ENCODE results near the gene ZNF557. TPM values are rescaled to one million over a fixed set of nuclear protein-coding genes. Genes with fewer than 3 reads are reported as not detected.

ZNF557 gene
- total RNA-seq, 1 donor from 2014 or later, result 8.2 TPM

GRCh38 chr19:7126132-7126531 is 56.6 kb downstream of the ZNF557 start:
- Mint-ChIP-seq H3K27ac (ENCODE audit: unreplicated experiment) (no peak overlapping the region), H3K4me1 (ENCODE audit: low read depth) (no peaks in the 10 kb centered on the region), H3K36me3 (ENCODE audit: low read depth) (peaks cover 43% of the 10 kb centered on the region), H3K27me3 (ENCODE audit: low read depth) (no peaks in the 10 kb centered on the region), H3K4me3 (ENCODE audit: unreplicated experiment) (no peak overlapping the region), H3K9me3 (ENCODE audit: low read depth) (peaks cover 8% of the 10 kb centered on the region)
- DNase-seq (ENCODE audit: low spot score), result no peak
- TF ChIP-seq CTCF (IDR thresholded peaks at IDR 0.05), result no peak

DNA sequence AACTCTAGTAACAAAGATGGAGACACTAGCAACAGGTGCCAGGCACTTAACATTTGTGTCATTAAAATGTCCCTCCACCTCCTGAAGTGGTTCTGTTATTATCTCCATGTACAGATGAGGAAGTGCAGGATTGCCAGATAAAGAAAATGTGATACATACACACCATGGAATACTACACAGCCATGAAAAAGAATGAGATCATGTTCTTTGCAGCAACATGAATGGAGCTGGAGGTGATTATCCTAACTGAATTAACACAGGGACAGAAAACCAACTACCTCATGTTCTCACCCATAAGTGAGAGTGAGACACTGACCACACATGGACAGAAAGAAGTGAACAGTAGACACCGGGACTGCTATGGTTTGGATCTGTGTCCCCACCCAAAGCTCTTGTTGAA is 60.5 kb downstream of the ZNF557 start:
- DNase-seq (ENCODE audit: low spot score), result no peak
- H3K27me3 Mint-ChIP-seq (ENCODE audit: low read depth), result no peaks in the 10 kb centered on the region
- no peak overlapping the region for H3K4me3 Mint-ChIP-seq (ENCODE audit: unreplicated experiment)
- TF ChIP-seq CTCF (IDR thresholded peaks at IDR 0.05), result no peak
- H3K36me3 Mint-ChIP-seq (ENCODE audit: low read depth), result peaks cover 31% of the 10 kb centered on the region
- H3K9me3 Mint-ChIP-seq (ENCODE audit: low read depth), result peaks cover 6% of the 10 kb centered on the region
- no peak overlapping the region for H3K27ac Mint-ChIP-seq (ENCODE audit: unreplicated experiment)
- H3K4me1 Mint-ChIP-seq (ENCODE audit: low read depth), result peaks cover 4% of the 10 kb centered on the region

DNA sequence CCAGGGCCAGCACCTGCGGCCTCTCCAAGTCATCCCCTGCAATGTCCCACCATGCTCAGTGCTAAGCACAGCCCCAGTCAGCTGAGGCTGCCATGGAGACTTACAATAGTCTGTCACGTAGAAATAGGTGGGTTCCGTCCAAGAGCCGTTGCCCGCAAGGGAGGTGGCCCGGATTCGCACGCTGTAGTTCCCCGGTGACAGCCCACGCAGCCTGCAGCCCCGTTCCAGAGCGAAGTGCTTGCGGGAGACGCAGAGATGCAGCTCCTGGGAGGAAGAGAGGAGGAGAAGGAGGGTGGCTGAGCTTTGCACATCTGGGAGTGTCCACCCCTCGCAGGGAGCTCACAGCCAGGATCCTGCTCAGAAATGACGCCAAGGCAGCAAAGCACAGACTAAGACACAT is 62.6 kb downstream of the ZNF557 start:
- Mint-ChIP-seq H3K27me3 (ENCODE audit: low read depth) (no peaks in the 10 kb centered on the region), H3K27ac (ENCODE audit: unreplicated experiment) (no peak overlapping the region), H3K36me3 (ENCODE audit: low read depth) (peaks cover 14% of the 10 kb centered on the region), H3K9me3 (ENCODE audit: low read depth) (peaks cover 2% of the 10 kb centered on the region), H3K4me1 (ENCODE audit: low read depth) (peaks cover 4% of the 10 kb centered on the region), H3K4me3 (ENCODE audit: unreplicated experiment) (no peak overlapping the region)
- no peak for DNase-seq (ENCODE audit: low spot score)
- no peak for TF ChIP-seq CTCF (IDR thresholded peaks at IDR 0.05)

DNA sequence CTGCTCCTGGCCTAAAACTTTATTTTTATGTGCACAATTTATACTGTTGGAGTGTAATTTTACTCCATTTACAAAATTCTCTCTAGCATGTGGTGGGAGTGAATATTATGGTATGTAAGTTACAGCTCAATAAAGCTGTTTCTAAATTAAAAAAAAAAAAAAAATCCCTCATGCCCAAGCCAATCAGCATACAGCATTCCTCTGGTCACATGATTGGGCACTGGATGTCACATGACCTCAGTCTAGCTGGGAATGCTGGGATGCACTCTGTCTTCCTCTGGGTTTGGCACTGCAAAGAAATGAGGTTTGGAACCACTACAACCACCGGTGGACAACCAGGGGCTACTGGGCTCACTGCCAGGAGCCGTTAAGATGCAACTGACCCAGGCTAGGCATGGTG is 67.6 kb downstream of the ZNF557 start:
- no peaks in the 10 kb centered on the region for H3K27me3 Mint-ChIP-seq (ENCODE audit: low read depth)
- DNase-seq (ENCODE audit: low spot score), result no peak
- H3K9me3 Mint-ChIP-seq (ENCODE audit: low read depth), result peaks cover 4% of the 10 kb centered on the region
- peaks cover 15% of the 10 kb centered on the region for H3K36me3 Mint-ChIP-seq (ENCODE audit: low read depth)
- peaks cover 4% of the 10 kb centered on the region for H3K4me1 Mint-ChIP-seq (ENCODE audit: low read depth)
- H3K27ac Mint-ChIP-seq (ENCODE audit: unreplicated experiment), result no peak overlapping the region
- no peak for TF ChIP-seq CTCF (IDR thresholded peaks at IDR 0.05)
- H3K4me3 Mint-ChIP-seq (ENCODE audit: unreplicated experiment), result no peak overlapping the region

Other genes starting within 250 kb of the ZNF557 start
- not detected in 3 replicates for gene ADGRE1, start 182.1 kb upstream of the ZNF557 start, total RNA-seq
- not detected in 3 replicates for gene MBD3L2B, start 48.3 kb upstream of the ZNF557 start, total RNA-seq
- not detected in 3 replicates for gene MBD3L5, start 39.1 kb upstream of the ZNF557 start, total RNA-seq
- not detected in 3 replicates for gene MBD3L4, start 29.5 kb upstream of the ZNF557 start, total RNA-seq
- not detected in 3 replicates for gene MBD3L2, start 20.4 kb upstream of the ZNF557 start, total RNA-seq
- not detected in 3 replicates for gene MBD3L3, start 11.0 kb upstream of the ZNF557 start, total RNA-seq
- 19.5 to 32.5 TPM (median 30.9 TPM) in 3 replicates for gene INSR, start 224.7 kb downstream of the ZNF557 start, total RNA-seq

Data from chondrocyte (in vitro differentiated cells).